ENCODE data around the gene SBF2.
"Not testable (repeated sequence)": the region's sequence is repeated elsewhere in the genome, so short reads cannot be mapped to it uniquely, and the experiment has no call there.

SBF2 gene

DNA sequence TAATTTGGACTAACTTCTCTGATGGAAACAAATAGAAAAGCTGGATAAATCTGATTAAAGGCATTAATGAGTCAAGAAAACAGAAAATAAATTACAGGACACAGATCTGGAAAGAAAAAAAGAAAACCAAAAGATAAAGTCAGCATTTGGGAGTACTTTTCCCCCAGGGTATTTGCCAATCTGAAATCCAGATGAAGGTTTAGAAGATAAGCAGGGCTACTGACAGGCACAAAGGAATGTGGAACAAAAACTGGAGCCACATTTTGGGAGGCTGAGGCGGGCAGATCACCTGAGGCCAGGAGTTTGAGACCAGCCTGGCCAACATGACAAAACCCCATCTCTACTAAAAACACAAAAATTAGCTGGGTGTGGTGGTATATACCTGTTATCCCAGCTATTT, 57.2 kb downstream of the SBF2 start:
- Histone ChIP-seq H3K27me3 (ENCODE audit: control insufficient read depth, insufficient read depth, low read length) (no peaks in the 10 kb centered on the region), H3K4me3 (ENCODE audit: low read depth, low read length) (no peak overlapping the region), H3K9ac (ENCODE audit: low read depth, low read length) (no peak overlapping the region), H3K9me3 (ENCODE audit: control insufficient read depth, insufficient read depth, low read length) (peaks cover 12% of the 10 kb centered on the region), H3K4me1 (ENCODE audit: control insufficient read depth, insufficient read depth, low read length) (no peaks in the 10 kb centered on the region), H3K36me3 (ENCODE audit: control insufficient read depth, insufficient read depth, low read length) (no peaks in the 10 kb centered on the region)

DNA sequence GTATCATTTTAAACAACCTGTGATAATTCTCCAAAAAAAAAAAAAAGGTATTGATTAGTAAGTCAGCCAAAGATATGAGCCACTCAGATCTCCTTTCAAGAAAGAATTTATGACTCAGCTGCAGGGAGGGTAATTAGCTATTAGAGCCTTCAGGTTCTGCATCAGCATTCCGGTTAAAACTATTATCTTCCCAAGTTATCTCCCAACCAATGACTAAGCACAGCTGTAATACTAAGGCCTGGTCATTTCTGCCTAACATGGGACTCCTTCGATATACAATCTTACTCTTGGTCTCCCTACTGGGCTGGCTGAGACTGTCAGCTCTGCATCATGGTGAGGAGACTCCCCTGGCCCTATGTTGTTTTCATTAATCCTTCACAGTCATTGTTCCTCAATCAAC, 60.4 kb downstream of the SBF2 start:
- no peak overlapping the region for H3K9ac ChIP-seq (ENCODE audit: low read depth, low read length)
- H3K9me3 ChIP-seq (ENCODE audit: control insufficient read depth, insufficient read depth, low read length): peaks cover 12% of the 10 kb centered on the region

GRCh38 chr11:10232756-10233155, 61.3 kb downstream of the SBF2 start:
- peaks cover 12% of the 10 kb centered on the region for H3K9me3 ChIP-seq (ENCODE audit: control insufficient read depth, insufficient read depth, low read length)
- no peak overlapping the region for H3K9ac ChIP-seq (ENCODE audit: low read depth, low read length)
- H3K27me3 ChIP-seq (ENCODE audit: control insufficient read depth, insufficient read depth, low read length): no peaks in the 10 kb centered on the region
- no peak overlapping the region for H3K4me3 ChIP-seq (ENCODE audit: low read depth, low read length)
- H3K36me3 ChIP-seq (ENCODE audit: control insufficient read depth, insufficient read depth, low read length): no peaks in the 10 kb centered on the region
- no peaks in the 10 kb centered on the region for H3K4me1 ChIP-seq (ENCODE audit: control insufficient read depth, insufficient read depth, low read length)

More for the DNA sequence above, 60.4 kb downstream of the SBF2 start:
- no peaks in the 10 kb centered on the region for H3K36me3 ChIP-seq (ENCODE audit: control insufficient read depth, insufficient read depth, low read length)
- H3K27me3 ChIP-seq (ENCODE audit: control insufficient read depth, insufficient read depth, low read length): no peaks in the 10 kb centered on the region
- no peaks in the 10 kb centered on the region for H3K4me1 ChIP-seq (ENCODE audit: control insufficient read depth, insufficient read depth, low read length)
- H3K4me3 ChIP-seq (ENCODE audit: low read depth, low read length): no peak overlapping the region

GRCh38 chr11:10231803-10232202, 62.2 kb downstream of the SBF2 start:
- peaks cover 12% of the 10 kb centered on the region for H3K9me3 ChIP-seq (ENCODE audit: control insufficient read depth, insufficient read depth, low read length)
- not testable (repeated sequence) for H3K36me3 ChIP-seq (ENCODE audit: control insufficient read depth, insufficient read depth, low read length); H3K9ac ChIP-seq (ENCODE audit: low read depth, low read length); H3K4me3 ChIP-seq (ENCODE audit: low read depth, low read length); H3K27me3 ChIP-seq (ENCODE audit: control insufficient read depth, insufficient read depth, low read length); H3K4me1 ChIP-seq (ENCODE audit: control insufficient read depth, insufficient read depth, low read length)

- Histone ChIP-seq H3K4me3 (ENCODE audit: low read depth, low read length) (no peak overlapping the region), H3K4me1 (ENCODE audit: control insufficient read depth, insufficient read depth, low read length) (no peaks in the 10 kb centered on the region), H3K9ac (ENCODE audit: low read depth, low read length) (no peak overlapping the region), H3K36me3 (ENCODE audit: control insufficient read depth, insufficient read depth, low read length) (no peaks in the 10 kb centered on the region), H3K27me3 (ENCODE audit: control insufficient read depth, insufficient read depth, low read length) (no peaks in the 10 kb centered on the region), H3K9me3 (ENCODE audit: control insufficient read depth, insufficient read depth, low read length) (no peaks in the 10 kb centered on the region)
These were observed 68.5 kb downstream of the SBF2 start for GRCh38 chr11:10225553-10225952.

DNA sequence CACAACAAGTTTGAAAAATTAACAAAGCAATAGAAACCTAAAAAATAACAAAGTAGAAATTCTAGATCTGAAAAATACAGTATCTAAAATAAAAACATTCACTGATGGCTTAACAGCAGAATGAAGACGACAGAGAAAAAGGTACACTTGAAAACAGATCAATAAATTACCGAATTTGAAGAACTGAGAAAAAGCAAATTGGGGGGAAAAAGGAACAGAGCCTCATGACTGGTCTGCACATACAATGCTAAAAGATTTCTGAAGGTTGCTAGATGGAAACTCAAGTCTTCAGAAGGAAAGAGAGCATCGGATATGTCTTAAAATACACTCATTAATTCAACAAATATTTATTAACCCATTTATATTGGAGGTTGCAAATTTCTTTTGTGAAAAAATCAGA, 71.6 kb downstream of the SBF2 start:
- Histone ChIP-seq H3K9me3 (ENCODE audit: control insufficient read depth, insufficient read depth, low read length) (no peaks in the 10 kb centered on the region), H3K36me3 (ENCODE audit: control insufficient read depth, insufficient read depth, low read length) (peaks cover 3% of the 10 kb centered on the region), H3K4me1 (ENCODE audit: control insufficient read depth, insufficient read depth, low read length) (no peaks in the 10 kb centered on the region), H3K4me3 (ENCODE audit: low read depth, low read length) (no peak overlapping the region), H3K9ac (ENCODE audit: low read depth, low read length) (no peak overlapping the region), H3K27me3 (ENCODE audit: control insufficient read depth, insufficient read depth, low read length) (no peaks in the 10 kb centered on the region)

GRCh38 chr11:10221342-10221741, 72.7 kb downstream of the SBF2 start:
- no peak overlapping the region for H3K9ac ChIP-seq (ENCODE audit: low read depth, low read length)

DNA sequence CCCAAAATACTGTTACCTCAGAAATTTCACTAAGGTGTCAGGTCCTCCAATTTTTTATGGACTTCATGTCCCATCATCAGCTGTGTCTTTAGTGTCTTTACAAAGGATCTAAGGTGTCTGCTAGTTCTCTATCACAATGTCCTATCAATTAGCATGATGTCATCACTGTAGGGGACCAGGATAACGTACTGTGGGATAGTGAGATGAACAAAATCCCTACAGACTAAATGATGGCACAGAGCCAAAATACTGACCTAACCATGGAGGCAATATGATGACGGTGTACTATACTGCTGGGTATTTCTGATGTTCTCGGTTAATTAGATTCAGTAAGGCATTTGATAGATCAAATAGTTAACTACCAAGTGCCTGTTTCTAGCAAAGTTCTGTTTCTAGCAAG, 82.5 kb downstream of the SBF2 start:
- H3K36me3 ChIP-seq (ENCODE audit: control insufficient read depth, insufficient read depth, low read length): no peaks in the 10 kb centered on the region
- peaks cover 7% of the 10 kb centered on the region for H3K4me1 ChIP-seq (ENCODE audit: control insufficient read depth, insufficient read depth, low read length)
- H3K9me3 ChIP-seq (ENCODE audit: control insufficient read depth, insufficient read depth, low read length): no peaks in the 10 kb centered on the region
- H3K4me3 ChIP-seq (ENCODE audit: low read depth, low read length): no peak overlapping the region
- no peak overlapping the region for H3K9ac ChIP-seq (ENCODE audit: low read depth, low read length)
- H3K27me3 ChIP-seq (ENCODE audit: control insufficient read depth, insufficient read depth, low read length): no peaks in the 10 kb centered on the region

More at GRCh38 chr11:10221342-10221741, 72.7 kb downstream of the SBF2 start:
- no peaks in the 10 kb centered on the region for H3K4me1 ChIP-seq (ENCODE audit: control insufficient read depth, insufficient read depth, low read length)
- peaks cover 3% of the 10 kb centered on the region for H3K36me3 ChIP-seq (ENCODE audit: control insufficient read depth, insufficient read depth, low read length)
- H3K9me3 ChIP-seq (ENCODE audit: control insufficient read depth, insufficient read depth, low read length): no peaks in the 10 kb centered on the region
- no peaks in the 10 kb centered on the region for H3K27me3 ChIP-seq (ENCODE audit: control insufficient read depth, insufficient read depth, low read length)
- H3K4me3 ChIP-seq (ENCODE audit: low read depth, low read length): no peak overlapping the region

DNA sequence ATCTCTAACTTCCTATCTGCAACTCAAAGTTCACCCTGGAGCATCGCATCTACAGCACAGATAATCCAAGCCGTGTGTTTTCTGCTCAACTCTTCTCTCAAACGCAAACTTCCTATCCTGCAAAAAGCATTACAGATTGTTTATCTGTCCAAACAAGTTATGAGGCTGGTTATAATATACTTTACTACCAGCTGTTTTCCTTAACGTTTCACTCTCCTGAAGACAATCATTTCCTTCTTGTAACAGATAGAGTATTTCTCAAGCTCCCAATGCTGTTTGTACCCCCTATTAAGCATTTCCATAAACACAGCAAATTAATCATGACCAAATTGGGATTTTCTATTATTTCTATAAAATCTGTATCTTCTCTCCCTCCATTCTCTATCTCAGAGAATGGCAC, 84.7 kb downstream of the SBF2 start:
- no peaks in the 10 kb centered on the region for H3K36me3 ChIP-seq (ENCODE audit: control insufficient read depth, insufficient read depth, low read length)
- no peak overlapping the region for H3K4me3 ChIP-seq (ENCODE audit: low read depth, low read length)
- no peaks in the 10 kb centered on the region for H3K27me3 ChIP-seq (ENCODE audit: control insufficient read depth, insufficient read depth, low read length)
- no peak overlapping the region for H3K9ac ChIP-seq (ENCODE audit: low read depth, low read length)
- no peaks in the 10 kb centered on the region for H3K9me3 ChIP-seq (ENCODE audit: control insufficient read depth, insufficient read depth, low read length)
- H3K4me1 ChIP-seq (ENCODE audit: control insufficient read depth, insufficient read depth, low read length): peaks cover 14% of the 10 kb centered on the region

- Histone ChIP-seq H3K27me3 (ENCODE audit: control insufficient read depth, insufficient read depth, low read length) (no peaks in the 10 kb centered on the region), H3K9me3 (ENCODE audit: control insufficient read depth, insufficient read depth, low read length) (no peaks in the 10 kb centered on the region), H3K4me1 (ENCODE audit: control insufficient read depth, insufficient read depth, low read length) (peaks cover 14% of the 10 kb centered on the region), H3K36me3 (ENCODE audit: control insufficient read depth, insufficient read depth, low read length) (no peaks in the 10 kb centered on the region), H3K9ac (ENCODE audit: low read depth, low read length) (no peak overlapping the region), H3K4me3 (ENCODE audit: low read depth, low read length) (no peak overlapping the region)
These were observed 85.9 kb downstream of the SBF2 start for GRCh38 chr11:10208131-10208575.

- Histone ChIP-seq H3K4me1 (ENCODE audit: control insufficient read depth, insufficient read depth, low read length) (peaks cover 14% of the 10 kb centered on the region), H3K36me3 (ENCODE audit: control insufficient read depth, insufficient read depth, low read length) (no peaks in the 10 kb centered on the region), H3K27me3 (ENCODE audit: control insufficient read depth, insufficient read depth, low read length) (no peaks in the 10 kb centered on the region), H3K9me3 (ENCODE audit: control insufficient read depth, insufficient read depth, low read length) (no peaks in the 10 kb centered on the region), H3K9ac (ENCODE audit: low read depth, low read length) (no peak overlapping the region), H3K4me3 (ENCODE audit: low read depth, low read length) (no peak overlapping the region)
These were observed 88.1 kb downstream of the SBF2 start for GRCh38 chr11:10205928-10206327.

- H3K27me3 ChIP-seq (ENCODE audit: control insufficient read depth, insufficient read depth, low read length): no peaks in the 10 kb centered on the region
- H3K4me1 ChIP-seq (ENCODE audit: control insufficient read depth, insufficient read depth, low read length): peaks cover 14% of the 10 kb centered on the region
- no peak overlapping the region for H3K9ac ChIP-seq (ENCODE audit: low read depth, low read length)
- no peaks in the 10 kb centered on the region for H3K9me3 ChIP-seq (ENCODE audit: control insufficient read depth, insufficient read depth, low read length)
- H3K36me3 ChIP-seq (ENCODE audit: control insufficient read depth, insufficient read depth, low read length): no peaks in the 10 kb centered on the region
- no peak overlapping the region for H3K4me3 ChIP-seq (ENCODE audit: low read depth, low read length)
These were observed 90.0 kb downstream of the SBF2 start for GRCh38 chr11:10204021-10204420.

GRCh38 chr11:10201343-10201742, 92.7 kb downstream of the SBF2 start:
- Histone ChIP-seq H3K36me3 (ENCODE audit: control insufficient read depth, insufficient read depth, low read length) (no peaks in the 10 kb centered on the region), H3K4me3 (ENCODE audit: low read depth, low read length) (no peak overlapping the region), H3K4me1 (ENCODE audit: control insufficient read depth, insufficient read depth, low read length) (peaks cover 7% of the 10 kb centered on the region), H3K9me3 (ENCODE audit: control insufficient read depth, insufficient read depth, low read length) (no peaks in the 10 kb centered on the region), H3K27me3 (ENCODE audit: control insufficient read depth, insufficient read depth, low read length) (no peaks in the 10 kb centered on the region), H3K9ac (ENCODE audit: low read depth, low read length) (no peak overlapping the region)
